AG20443 (cell line): ENCODE measurements around the gene RAPSN.

Experiments used
- DNase-seq: peaks from one replicate; pipeline ENCODE4 v3.0.0; 2012; ENCODE audit warnings: low spot score, mixed read lengths

The RAPSN gene

DNA sequence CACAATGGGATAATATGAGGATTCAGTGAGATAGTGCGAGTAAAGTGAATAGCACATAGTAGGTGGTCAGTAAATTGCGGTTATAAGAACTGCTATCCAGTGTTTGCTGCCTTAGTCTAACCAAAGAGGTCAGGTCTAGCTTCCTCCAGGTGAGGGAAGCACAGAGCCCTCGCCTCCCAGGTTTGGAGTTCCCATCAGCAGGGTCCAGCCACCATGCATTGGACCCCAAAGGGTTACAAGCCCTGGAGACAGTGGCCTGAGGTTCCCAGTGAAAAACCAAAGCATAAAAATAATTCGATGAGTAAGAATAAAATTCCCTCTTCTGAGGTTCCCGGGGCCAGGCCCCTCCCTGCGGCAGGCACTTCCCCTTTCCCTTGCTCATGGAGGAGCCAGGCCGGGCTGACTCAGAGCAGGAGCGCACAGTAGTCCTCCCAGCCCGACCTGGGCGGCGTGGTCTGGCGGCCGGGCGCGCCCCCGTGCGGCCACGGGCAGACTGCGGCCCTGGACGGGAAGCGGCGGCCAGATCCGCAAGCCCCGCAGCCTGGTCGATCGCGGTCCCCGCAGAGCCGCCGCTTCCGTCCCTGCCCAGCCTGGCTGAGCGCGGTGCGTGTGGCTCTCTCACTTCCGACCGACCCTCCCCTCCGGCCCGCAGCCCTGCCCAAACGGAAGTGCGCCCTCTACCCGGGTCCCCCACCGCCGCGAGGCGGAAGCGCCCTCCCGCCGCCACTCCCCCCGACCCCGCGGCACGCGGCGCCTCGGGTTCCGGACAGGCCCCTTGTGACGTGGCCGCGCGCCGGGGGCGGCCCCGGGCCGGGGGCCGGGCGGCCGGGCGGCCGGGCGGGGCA, 41.0 kb downstream of the RAPSN start, which contains the start of gene SLC39A13:
Gene SLC39A13, plus strand, starts transcription at position 845 of the 845 bp plus-strand sequence. CDS start 1,505 bp downstream, outside the sequence.
- peak; percentile 98 for DNase-seq

GRCh38 chr11:47406896-47407745, 41.8 kb downstream of the RAPSN start:
- no peak for DNase-seq

DNA sequence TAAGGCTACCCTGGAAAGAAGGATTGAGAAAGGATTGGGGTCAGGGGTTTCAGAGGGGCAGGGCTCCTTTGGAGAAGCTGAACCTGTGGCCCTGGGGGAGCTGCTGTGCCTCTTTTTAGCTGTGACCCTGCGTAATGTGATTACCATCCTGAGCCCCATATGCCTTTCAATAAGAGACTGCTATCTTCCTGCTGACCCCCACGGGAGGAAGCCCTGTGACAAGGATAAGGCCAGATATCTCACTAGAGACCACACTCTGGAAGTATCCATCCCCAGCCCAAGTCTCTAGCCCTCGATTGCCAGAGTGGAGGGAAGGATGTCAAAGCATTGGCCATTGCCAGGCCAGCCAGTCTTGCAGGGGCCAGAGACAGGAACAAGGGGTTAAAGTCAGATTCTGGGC, 45.4 kb downstream of the RAPSN start:
- no peak for DNase-seq

DNA sequence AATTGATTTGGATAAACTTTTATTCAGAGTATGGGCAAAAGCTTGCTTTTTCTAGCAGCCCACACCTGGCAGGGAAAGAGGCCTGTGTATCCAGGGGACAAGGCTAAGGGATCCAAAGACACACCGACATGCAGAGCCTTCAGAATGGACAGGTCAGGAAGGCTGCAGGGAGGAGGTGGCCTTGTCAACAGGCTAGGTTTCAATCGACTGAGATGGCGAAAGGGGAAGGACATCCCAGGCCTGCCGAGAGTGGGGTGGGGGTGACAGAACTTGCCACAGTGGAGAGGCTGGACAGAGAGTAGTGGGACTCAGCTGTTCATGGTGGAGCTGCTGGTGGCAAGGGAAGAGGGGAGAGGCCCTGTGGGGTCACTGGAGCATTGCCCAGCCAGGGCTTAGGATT, 45.8 kb downstream of the RAPSN start:
- DNase-seq: no peak

- DNase-seq: peak; percentile 16
Observed at GRCh38 chr11:47400768-47401279, 48.1 kb downstream of the RAPSN start.

DNA sequence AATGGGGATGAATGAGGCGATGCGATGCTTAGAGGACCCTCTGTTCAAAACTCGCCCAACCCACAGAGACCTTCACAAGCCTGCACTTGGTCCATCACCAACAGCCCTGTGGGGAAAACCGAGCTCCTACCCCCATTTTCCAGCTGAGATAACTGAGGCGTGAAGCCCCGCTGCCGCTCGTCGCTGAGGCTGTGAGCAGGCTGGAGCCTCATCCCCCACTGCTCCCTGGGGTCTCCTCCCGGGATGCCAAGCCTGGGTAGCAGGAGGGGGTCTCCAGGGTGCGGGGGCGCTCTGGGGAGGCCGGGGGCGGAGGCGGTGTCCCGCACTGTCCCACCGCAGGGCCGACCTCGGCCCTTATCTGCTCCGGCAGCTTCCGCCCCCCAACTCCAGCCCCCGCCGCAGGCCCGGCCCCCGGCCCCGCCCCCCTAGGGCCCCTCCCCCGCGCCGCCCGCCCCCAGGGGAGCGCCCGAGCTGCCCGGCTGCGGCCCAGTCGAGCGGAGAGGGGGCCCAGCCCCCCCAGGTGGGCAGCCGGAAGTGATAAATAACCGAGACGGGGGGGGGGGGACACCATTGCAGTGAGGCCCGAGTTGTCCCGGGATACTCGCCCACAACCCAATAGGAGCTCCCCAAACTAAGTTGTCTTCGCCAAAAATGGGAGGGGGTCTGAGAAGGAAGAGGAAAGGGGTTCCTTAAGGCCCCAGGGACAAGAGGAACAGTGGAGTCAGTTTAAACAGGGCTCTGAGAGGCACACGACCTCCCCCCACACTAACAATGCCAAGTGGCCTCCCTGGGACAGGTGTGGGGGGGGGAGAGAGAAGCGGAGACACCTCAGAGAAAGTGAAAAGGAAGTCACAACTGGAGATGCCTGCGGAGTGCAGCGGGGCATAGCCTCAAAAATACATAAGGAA, 48.8 kb downstream of the RAPSN start:
- peak; percentile 53 for DNase-seq

DNA sequence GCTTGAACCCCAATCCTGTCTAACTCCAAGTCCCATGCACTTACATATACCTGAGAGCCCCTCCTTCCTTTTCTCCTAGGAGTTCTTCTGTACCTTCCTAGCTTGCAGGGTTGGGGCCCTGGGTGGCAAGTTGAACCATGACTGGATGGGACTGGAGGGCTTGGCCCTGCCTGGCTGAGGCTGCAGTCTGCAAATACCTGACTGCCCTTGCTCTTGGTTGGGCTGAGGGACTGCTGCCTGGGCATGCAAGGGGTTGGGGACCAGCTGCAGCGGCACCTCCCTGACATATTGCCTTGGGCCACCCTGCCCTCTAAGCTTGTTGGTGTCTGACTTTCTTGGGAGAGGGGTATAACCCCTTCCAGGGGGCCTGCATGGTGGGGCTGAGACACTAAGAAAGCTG, 50.4 kb downstream of the RAPSN start:
- no peak for DNase-seq

- DNase-seq: no peak
Observed at GRCh38 chr11:47398011-47398410, 50.9 kb downstream of the RAPSN start.

DNA sequence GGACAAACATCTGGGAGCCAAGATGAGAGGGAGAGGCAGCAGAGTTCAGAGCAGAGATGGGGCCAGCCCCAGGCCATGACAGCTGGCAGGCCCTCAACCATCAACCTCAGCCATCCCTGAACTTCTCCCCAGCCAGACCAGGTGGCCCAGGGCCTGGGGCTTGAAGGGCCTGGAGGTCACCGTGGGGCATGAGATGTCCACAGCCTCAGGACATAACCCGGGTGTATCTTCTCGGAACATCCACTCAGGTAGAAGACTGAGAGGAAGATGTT, 53.0 kb downstream of the RAPSN start:
- DNase-seq: no peak

DNA sequence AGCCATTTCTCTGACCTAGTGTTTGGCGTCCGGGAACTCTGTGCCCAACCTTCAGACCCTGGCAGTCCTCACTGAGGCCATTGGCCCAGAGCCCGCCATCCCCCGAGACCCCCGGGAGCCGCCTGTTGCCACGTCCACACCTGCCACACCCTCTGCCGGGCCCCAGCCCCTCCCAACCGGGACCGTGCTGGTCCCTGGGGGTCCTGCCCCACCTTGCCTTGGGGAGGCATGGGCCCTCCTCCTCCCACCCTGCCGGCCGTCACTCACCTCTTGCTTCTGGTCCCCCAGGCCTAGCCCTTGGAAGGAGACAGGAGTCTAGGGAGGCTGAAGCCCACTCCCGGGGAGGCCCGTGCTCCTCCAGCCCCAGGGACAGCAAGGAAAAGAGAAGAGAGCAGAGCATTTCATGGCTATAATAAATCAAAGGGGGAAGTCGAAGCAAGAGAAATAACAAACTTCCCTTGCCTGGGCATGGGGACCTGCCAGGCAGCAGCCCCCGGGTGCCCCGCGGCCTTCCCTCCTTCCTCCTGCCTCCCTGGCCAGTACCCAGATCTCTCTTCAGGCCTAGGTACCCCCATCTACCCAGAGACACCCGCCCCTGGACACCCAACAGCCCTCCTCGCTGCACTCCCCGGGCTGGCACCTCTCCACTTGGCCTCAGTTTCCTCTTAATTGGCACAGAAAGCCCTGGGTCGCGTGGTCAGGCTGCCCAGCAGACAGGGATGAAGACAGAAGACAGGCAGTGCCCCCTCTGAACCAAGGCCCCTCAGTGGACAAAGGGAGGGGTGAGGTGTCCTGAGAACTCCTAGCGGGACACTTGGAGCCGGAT, 53.5 kb downstream of the RAPSN start:
- DNase-seq: no peak

GRCh38 chr11:47394322-47395222, 54.4 kb downstream of the RAPSN start:
- no peak for DNase-seq

DNA sequence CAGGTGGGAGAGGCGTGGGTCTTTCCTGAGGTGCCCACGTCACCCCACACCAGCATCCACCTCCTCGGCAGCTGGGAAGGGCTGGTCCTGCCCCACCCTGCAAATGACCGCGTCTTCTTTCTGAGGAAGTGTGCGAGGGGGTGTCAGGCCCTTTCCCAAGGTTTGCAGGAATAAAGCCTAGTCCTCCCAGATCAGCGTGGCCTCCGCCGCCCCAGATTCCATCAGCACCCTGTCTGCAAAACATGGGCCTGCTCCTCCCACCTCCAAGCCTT, 55.0 kb downstream of the RAPSN start:
- DNase-seq: no peak

GRCh38 chr11:47393163-47394049, 55.5 kb downstream of the RAPSN start:
- peak; percentile 80 for DNase-seq

GRCh38 chr11:47392546-47393162, 56.3 kb downstream of the RAPSN start:
- DNase-seq: no peak

DNA sequence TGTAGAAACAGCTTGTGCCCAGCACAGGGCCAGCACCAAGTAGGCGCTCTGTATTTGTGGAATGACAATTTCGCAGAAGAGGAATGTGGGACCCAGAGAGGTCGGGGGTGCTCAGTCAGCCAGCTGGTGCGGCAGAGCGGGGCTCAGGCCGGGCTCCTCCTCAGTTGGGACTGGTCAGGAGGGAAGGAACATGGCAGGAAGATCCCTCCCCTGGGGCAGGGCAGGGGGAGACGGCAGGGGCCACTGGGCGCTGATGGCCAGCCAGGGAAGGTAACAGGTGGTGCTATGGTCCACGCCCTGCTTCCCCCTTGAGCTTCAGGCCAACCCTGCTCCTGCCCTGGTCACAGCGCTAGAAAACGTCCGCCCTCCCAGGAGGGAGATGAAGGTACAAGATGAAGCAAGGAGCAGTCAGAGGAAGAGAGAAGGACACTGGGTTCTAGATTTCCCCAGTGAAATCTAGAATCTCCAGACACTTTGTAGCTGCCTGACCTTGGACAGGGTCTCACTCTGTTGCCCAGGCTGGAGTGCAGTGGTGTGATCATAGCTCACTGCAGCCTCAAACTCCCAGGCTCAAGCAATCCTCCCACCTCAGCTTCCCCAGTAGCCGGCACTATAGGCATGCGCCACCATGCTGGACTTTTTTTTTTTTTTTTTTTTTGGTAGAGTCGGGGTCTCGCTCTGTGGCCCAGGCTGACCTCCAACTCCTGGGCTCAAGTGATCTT, 57.1 kb downstream of the RAPSN start:
- DNase-seq: no peak

DNA sequence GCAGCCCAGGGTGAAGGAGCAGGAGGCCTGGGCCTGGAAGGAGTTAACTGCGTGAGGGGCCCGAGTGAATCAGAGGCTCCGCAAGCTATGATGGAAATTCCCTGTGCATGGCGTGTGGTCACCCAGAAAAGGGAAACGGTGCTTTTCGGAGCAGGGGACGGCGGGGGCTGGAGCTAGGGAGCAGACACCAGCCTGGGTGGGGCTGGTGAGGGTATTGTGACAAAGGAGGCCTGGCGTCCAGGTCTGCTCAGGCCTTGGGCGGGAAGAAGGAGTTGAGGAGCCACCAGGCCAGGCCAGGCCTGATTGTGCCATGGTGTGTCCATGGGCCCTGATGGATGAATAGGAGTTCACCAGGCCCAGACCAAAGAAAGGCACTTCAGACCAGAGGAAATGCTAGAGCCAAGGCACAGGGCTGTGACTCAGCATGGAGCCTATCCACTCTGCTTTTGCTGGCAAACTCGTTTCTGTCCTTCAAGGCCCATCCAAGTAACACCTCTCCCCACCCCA, 57.8 kb downstream of the RAPSN start:
- no peak for DNase-seq

GRCh38 chr11:47390422-47390760, 58.5 kb downstream of the RAPSN start:
- no peak for DNase-seq
